GM18505 (cell line): Measurements from ENCODE around the gene MYOG.

ENCODE experiments used
- ATAC-seq: cut with Tn5 transposase; IDR thresholded peaks from one replicate; pipeline ENCODE4 v1.9.1; 2021; ENCODE audit not compliant: unreplicated experiment
- POLR2A ChIP-seq: IDR thresholded peaks from 4 replicates; pipeline ENCODE4 v1.6.1; 2011; ENCODE audit warnings: borderline replicate concordance; ENCODE audit not compliant: insufficient read depth, insufficient read length; ENCODE audit errors: extremely low read depth

MYOG gene

DNA sequence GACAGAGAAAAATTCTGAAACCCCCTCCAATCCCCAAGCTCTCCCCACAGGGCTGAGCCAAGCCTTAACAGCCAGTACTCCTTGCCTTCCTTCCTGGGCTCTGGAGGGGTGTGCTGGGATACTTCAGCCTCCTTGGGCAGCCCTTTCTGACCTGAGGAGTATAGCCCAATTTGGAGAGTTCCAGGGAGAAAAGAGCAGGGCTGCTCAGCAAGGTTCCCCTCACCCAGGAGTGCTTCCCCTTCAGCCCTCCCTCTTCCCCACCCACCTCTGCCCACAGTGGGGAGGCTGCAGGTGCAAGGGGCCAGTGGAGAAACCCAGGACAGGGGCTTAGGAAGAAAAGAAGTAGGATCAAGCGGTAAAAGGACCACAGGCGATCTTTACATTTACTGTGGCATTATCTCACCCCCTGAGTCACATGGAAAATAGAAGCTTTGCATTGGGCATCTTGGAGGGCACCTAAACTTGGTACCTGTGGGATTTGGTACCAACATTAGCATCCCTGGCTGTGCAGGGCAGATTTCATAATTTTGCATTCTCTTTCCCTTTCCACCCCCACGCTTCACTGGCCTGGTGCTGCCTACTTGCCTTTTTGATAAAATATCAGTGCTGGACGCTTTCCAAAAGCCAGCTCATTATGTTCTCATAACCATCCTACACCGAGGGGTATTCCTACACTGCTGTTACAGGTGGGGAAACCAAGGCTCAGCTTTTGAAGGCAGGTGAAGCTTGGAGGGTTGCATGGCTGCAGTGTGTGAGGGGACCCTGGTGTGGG lies 38.9 kb upstream of the MYOG start:
- TF ChIP-seq POLR2A: no peak
- no peak for ATAC-seq

DNA sequence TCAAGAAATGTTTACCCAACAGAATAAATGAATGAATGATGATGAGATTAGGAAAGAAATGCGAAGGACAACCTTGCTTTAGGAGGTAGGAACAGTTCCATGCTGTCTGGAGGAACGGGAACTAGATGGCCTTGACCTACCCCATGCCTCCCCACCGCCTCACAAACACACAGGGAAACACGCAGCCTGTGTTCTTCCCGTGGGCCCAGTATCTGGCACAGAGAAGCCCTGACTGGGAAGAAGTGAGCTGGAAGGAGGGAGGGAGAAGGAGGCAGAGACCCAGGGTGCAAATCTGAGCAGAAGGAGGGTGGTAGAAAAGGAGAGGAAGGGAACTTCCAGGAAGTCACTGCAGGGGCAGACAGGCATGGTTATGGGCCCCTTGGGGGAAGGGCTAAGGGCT lies 38.2 kb upstream of the MYOG start:
- no peak for ATAC-seq
- TF ChIP-seq POLR2A: no peak

DNA sequence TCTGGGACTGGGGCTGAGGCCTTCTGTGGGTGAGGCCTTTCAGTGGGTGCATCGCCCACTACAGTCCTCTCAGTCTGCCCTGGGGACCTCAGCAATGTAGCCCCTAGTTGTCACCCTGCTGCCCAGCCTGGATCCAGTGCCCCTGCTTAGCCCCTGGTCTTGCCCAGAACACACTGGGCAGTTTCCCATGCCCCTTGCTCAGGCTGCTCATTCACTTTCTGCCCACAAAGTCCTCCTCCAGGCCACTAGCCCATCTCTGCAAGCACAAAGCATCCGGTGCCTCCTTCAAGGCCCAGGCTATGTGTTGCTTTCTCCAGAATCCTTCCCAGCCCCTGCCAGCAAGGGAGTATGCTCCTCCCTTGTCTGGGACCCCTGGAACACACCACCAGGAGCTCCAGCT lies 36.3 kb upstream of the MYOG start:
- TF ChIP-seq POLR2A: no peak
- no peak for ATAC-seq

DNA sequence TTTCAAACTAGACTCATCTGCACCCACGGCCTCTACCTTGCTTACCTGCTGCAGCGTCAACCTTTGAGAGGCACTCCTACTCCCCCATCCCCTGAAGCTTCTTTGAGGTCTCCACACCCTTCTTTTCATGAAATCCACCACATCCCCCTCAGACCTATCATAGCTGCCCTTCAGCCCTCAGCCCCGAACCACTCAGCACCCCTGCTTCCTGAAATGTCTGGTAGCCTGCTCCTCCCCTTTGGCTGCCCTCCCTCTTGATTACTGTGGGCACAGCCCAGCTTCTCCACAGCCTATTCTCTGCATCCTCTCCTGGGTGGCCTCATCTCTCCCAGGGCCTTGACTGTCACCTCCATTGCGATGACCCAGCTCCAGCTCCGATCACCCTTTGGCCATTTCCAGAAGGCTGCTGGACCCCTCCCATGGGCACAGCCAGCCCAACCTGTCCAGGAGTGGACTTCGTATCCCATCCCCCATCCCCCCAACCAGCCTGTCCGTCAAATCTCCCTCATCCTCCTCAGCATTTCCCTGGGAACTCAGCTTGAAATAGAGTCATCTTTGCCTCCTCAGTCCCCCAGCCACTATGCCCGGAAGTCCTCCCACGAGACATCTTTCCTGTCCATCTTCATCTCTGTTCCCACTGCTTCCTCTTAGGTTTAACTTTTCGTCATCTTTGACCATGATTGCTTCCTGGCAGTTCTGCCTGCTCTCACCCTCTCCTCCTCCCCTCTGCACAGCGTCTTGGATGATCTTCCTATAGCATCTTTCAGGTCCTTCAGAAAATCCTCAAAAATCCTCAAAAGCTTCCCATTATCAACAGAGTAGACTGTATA lies 35.6 kb upstream of the MYOG start:
- TF ChIP-seq POLR2A: no peak
- no peak for ATAC-seq

DNA sequence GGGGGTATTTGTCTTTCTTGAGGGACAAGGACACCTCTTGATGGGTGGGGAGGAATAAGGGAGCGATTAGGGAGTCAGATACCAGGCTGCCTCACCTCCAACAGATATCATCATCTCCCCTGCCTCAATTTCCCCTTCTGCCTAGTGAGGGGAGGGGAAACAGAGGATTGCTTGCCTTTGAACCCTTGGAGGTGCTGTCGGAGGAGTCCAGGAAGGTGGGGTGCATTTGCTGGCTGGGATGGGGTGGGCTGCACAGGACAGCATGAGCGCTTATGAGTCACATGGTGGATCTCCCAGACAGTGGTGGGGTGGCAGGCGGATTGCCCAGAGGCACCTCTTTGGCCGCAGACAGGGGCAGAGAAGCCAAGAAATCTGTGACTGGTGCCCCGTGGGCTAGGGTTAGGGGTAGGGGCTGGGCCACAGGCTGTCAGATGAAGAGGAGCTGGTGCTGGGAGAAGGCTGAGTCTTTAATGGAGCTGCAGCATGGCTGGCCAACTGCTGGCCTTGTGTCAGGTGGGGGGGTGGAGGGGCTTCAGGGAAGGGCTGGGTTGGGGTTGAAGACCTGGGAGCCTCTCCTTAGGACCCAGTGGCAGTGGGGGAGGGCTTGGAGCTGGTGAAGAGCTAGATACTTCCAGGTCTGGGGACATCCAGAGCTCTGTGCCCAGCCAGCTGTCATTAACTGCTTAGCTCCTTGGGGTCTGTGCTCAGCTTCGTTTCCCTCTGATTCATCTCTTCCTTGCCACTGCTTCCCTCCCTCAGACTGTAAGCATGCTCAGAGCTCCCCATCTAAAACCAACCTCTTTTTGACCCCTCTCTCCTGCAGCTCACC lies 34.7 kb upstream of the MYOG start:
- ATAC-seq: no peak
- TF ChIP-seq POLR2A: no peak

DNA sequence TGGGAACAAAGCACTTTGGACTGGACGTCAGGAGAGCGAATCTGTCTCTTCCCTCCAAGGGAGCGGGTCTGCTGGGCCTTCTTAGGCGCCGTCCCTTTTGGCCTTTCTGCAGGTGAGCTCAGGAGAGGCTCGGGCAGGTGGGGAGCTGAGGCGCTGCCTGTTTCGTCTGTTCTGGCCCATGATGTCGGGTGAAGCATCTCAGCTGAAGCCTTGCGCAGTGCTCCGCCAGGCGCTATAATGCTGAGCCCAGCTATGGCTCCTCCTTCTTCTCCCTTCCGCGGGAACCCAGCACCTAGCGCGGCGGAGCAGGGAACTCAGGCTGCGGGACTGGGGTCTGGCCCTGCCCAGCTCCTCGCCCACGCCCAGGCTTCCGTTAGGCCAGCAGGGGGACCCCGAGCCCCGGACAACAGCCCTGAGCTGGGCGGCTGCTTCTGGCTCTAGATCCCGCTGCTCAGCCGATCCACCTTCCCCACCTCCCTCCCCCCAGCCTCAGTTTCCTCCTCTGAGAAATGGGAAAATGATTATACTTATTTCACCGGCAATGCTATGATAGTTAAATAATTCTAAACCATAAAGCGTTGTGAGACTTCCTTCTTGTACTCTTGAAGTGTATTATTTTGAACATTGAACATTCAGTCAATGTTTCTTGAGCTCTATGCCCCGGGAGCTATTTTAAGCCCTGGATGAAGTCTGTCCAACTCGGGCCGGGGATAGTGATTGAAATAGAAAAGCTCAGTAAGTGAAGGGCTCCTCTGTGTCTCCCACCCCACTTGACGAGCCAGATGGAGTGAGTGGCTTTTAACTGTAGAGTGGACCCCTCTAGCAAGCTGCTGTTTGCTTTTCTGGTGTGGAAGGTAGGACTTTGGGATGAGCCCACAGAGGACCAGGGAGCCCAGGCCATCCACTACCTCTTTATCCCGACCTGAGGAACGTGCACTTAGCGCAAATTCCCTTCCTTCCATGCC lies 32.1 kb upstream of the MYOG start:
- TF ChIP-seq POLR2A: no peak
- ATAC-seq: no peak

DNA sequence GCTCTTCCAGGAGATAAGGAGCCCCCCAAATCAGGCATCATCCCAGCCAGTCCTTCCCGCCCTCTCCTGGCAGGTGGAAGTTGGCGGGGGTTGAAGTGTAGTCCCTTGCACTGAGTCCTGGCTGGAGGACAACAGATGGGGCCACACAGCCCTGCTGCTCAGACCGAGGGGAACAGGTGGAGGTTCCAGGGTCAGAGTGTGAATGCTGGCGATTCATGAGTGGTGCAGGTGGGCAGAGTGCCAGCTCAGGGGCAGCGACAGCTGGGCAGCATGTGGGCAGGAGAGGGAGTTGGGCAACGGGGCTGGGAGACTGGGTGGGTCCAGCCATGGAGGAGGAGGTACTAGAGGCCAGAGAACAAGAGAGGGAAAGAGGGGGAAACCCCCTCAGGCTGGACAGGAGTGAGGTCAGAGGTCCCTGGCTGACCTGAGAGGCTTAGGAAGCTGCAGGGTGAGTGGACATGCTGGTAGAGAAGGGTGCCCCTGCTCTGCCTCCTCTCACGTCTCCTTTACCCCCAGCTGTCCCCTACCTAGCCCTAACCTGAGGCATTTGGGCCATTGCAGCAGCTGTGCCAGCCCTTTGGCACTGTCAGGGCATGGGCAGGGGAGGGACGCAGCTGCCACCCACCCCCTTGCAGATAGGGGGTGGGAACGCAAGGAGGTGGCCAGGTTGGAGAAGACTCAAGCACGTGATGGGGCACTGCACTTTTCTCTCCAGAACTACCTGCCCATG lies 30.4 kb upstream of the MYOG start:
- no peak for TF ChIP-seq POLR2A
- ATAC-seq: no peak

DNA sequence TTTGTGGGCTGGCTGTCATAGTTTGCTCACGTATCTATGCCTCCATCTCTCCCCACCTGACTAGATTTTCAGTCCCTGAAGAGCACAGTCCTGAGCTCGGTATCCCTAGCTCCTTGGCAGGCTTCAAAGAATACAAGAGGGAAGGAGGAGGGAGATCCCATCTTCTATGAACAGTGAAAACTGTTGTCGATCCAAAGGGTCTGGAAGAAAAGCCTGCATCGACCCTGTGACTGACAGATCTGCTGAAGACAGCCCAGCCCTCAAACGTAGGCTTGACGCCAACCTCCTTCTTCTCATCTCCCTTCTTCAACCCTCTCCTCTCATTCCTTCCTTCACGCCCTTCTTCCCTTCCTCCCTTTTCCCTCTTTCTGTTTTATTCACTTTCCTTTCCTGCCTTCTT lies 28.4 kb upstream of the MYOG start:
- TF ChIP-seq POLR2A: no peak
- ATAC-seq: no peak

DNA sequence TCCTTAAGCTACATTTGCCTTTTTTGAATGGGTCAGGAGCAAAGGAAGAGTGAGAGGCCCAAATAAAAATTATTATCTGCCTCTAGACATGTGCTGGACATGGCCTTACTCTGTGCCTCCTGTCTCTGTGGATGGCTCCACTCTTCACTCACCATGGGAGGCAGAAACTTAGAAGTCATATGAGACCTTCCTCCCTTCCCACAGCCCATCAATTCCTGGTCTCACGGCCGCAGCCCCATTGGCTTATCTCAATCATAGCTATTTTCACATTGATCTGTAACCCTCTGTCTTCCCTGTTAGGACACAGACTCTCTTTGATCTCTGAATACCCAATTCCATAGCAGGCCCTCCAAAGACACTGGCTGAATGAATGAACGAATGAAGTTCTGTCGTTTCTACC lies 27.5 kb upstream of the MYOG start:
- TF ChIP-seq POLR2A: no peak
- ATAC-seq: no peak

DNA sequence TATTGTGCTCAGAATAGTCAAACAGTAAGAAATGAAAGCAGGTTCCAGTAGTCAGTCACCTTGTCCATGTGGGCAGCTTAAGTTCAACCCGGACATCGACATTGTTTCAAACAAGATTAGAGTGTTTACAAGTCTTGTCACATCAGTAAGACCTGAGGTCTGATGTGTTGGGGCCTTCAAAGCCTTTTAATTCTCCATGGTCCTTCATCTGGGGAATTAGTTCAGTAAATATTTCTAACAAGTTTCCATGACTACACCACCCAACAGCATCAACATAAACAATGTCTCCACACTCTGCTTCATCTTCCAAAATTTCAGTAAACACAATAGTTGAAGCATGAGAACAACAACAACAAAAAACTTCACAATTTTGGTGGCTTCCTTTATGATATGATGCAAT lies 26.7 kb upstream of the MYOG start:
- no peak for ATAC-seq
- TF ChIP-seq POLR2A: no peak

DNA sequence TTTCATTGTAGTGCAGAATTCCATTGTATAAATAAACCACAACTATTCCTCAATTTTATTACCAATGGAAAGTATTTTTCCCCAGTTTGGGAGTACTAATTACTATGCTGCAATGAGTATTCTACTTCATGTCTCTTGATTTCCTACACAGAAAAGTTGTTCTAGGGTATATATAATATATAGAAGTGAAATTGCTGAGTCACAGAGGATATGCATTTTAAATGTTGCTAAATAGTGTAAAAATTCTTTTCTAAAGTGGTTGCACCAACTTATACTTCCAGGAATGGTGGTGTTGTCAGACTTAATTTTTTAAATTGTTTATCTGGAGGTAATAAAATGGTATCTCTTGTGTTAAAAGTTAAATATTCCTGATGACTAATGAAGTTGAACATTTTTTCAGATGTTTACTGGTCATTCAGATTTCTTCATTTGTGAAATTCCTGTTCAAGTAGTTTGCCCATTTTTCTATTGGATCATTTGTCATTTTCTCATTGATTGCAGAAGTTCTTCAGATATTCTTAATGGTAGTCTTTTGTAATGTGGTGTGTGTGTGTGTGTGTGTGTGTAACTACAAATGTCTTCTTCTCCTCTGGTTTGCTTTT lies 19.1 kb upstream of the MYOG start:
- no peak for TF ChIP-seq POLR2A

More for the DNA sequence above, 19.1 kb upstream of the MYOG start:
- ATAC-seq: no peak
